NCI-H2171 treated with DMSO at 0.1 percent for 48 hours (cell line): Measurements from ENCODE around the gene RAB9A.
"Not testable (repeated sequence)": the region's sequence is repeated elsewhere in the genome, so short reads cannot be mapped to it uniquely, and the experiment has no call there.

Experiments
- DNase-seq: peaks from one replicate; lab custom pipeline; 2025; lab: John Stamatoyannopoulos, UW

The RAB9A gene

DNA sequence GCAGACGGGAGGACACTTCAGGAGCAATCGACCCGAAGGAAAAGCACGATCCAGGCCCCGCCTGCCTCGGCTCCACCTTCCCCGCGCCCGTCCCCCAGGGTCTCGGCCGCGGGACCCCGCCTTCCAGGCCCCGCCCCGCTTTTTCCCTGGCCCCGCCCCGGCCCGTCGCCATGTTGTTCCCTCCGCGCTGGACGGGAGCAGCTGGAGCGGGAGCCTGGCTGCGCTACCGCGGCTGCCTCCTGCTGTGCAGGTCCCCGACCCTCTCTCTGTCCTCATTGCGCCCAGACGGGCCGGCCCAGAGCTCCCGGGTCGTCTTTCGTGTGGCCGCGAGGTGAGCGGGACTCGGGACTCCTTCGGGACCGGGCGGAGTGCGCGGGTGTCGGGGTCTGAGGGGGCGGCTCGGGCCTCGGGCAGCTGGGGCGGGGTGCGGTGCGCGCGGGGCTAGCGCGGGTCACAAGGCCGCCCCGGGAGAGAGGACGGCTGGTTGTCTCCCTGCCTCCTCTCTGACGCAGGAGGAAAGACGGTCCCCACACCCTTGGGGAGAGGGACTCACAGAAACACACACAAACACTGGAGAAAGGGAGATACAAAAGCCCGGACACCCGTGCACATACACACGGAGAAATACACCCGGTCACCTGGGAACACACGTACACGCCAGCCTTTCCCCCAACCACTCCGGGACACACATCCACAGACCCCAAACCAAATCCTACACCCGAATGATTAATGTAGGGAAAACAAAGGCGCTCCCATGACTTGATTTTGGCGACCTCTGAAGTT is at the start of gene RAB9A:
TSS of gene RAB9A (plus strand) at position 171 of the 783 bp plus-strand sequence. CDS start 19,619 bp downstream, outside the sequence.
- peak; percentile 69 for DNase-seq

DNA sequence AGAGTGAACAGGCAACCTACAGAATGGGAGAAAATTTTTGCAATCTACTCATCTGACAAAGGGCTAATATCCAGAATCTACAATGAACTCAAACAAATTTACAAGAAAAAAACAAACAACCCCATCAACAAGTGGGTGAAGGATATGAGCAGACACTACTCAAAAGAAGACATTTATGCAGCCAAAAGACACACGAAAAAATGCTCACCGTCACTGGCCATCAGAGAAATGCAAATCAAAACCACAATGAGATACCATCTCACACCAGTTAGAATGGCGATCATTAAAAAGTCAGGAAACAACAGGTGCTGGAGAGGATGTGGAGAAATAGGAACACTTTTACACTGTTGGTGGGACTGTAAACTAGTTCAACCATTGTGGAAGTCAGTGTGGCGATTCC is 47.2 kb upstream of the RAB9A start:
- not testable (repeated sequence) for DNase-seq

GRCh38 chrX:13645464-13646153 is 43.3 kb upstream of the RAB9A start:
- DNase-seq, result no peak

DNA sequence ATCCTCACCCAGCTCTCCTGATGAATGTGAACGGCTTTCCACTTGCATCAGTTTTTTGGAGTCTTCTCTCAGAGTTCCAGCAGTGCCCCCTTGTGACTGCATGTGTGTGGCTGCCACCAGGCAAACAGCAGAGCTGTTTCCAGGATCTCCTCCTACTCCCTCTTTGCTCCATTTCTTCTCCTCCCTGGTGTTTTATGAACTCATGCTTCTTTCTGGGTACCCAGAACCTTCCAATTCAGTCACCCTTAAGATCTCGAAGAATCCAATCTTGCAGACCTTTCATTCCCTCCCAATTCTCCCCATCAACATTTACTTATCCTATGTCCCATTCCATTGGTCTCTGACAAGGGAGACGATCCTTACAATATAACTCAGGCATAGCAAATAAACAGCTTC is 42.8 kb upstream of the RAB9A start:
- peak; percentile 22 for DNase-seq

- peak; percentile 26 for DNase-seq
Measured at GRCh38 chrX:13647709-13648212, 41.2 kb upstream of the RAB9A start.

GRCh38 chrX:13648336-13648735 is 40.6 kb upstream of the RAB9A start:
- not testable (repeated sequence) for DNase-seq

- no peak for DNase-seq
Measured at GRCh38 chrX:13649838-13650237, 39.1 kb upstream of the RAB9A start.

GRCh38 chrX:13650318-13650717 is 38.6 kb upstream of the RAB9A start:
- DNase-seq, result no peak

DNA sequence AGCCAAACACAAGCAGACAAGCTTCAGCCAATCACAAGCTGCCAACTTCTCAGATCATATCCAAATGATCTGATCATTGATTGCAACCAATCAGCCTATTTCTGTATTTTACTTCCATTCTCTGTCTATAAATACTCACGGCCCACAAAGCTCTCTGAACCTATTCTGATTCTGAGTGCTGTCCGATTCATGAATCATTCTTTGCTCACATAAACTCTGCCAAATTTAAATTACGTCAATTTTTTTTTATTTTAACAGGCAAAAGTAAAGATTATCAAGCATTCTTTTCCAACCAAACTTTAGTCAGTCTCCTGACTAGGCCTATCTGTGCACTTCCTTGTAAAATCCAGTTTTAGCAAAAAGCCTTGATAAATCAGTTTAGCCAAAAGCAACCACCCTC is 37.8 kb upstream of the RAB9A start:
- no peak for DNase-seq

- no peak for DNase-seq
Measured at GRCh38 chrX:13652287-13652793, 36.6 kb upstream of the RAB9A start.

- DNase-seq, result peak; percentile 92
Measured at GRCh38 chrX:13652850-13653693, 35.9 kb upstream of the RAB9A start, which contains the start of gene TCEANC. TSS of gene TCEANC (plus strand) at chrX:13653141. CDS start at chrX:13662509, 9,368 bp downstream.

DNA sequence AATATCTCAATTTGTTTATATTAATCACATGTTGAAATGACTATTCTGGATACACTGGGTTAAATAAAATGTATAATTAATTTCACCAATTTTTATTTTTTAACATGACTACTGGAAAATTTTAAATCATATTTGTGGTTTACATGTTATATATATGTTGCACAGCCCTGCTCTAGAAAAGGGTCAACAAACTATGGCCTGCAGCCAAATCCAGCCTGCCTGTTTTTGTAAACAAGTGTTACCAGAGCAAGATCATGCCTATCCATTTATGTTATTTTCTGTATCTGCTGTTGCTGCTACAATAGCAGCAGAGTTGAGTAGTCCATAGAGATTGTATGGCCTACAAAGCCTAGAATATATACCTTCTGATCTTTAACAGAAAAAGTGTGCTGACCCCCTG is 34.8 kb upstream of the RAB9A start:
- DNase-seq, result no peak

- peak; percentile 2 for DNase-seq
Measured at GRCh38 chrX:13655674-13656073, 33.3 kb upstream of the RAB9A start.

- DNase-seq, result peak; percentile 28
Measured at GRCh38 chrX:13658602-13659001, 30.3 kb upstream of the RAB9A start.

DNA sequence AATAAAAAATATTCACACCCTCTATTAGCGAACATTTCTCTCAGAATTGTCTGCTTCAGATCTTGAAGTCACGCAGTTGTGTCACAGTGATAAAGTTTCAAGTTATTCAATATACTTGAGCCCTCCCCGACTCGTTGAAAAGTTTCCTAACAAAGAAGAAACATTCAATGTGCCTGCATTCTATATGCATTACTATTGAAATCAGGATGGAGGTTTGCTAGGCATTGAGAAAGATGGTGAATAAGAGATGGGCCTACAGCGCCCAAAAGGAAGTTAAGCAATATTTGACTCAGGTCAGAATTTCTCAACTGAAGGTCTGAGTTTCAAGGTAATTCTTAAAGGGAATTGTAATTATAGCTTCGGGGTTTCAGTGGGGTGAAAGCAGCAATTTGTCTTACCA is 29.9 kb upstream of the RAB9A start:
- no peak for DNase-seq

- DNase-seq, result no peak
Measured at GRCh38 chrX:13661735-13662288, 27.1 kb upstream of the RAB9A start.

- no peak for DNase-seq
Measured at GRCh38 chrX:13662355-13662791, 26.6 kb upstream of the RAB9A start.

DNA sequence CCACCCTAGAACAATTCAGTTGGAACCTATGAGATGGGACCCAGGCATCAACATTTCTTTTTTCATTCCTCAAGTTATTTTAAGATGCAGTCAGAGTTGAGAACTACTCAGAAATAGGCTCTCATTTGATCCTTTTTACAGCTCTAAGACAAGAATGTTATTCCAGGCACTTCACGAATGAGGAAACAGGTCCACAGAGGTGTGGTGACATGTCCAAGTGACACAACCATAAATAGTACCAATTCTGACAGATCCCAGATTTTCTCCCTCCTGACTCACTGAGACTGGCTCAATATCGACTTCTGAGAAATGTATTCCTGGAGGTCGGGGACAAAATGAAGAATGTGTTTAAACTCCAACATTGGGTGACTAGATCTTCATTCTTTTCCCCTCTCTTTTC is 24.9 kb upstream of the RAB9A start:
- DNase-seq, result no peak

DNA sequence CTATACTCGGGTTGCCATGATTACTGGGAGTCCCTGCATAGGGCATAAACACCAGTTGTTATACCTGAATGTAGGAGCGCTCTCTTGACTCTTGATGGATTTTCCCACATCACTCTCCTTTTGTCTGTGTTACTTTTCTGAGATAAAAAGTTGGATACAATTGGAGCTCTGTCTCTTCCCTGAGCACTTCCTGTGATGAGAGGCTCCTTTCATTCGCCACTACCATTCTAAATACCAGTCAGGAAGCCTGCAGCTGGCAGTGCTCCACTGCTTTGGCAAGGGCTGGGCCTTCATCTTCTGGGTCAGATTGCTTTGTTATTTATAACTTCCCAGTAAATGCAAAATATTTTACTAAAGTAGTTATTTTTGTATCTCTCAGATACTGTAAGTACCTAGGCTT is 22.1 kb upstream of the RAB9A start:
- no peak for DNase-seq

DNA sequence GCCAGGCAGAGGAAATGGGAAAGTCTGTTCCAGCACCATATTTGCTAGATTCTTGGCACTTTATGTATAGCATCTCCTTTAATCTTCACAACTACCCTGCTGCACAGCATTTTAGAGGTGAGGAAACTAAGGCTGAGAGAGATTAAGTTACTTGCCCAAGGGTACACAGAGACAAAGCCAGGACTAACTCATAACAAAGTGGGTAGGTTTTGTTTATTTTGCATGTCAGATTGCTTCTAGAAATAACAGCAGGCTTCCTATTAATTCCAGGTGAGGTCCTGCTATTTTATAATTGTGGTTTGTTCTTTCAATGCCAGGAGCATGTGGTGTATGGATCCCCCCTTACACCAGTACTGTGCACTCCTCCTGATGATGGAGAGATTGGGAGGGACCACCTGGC is 21.0 kb upstream of the RAB9A start:
- DNase-seq, result no peak

- no peak for DNase-seq
Measured at GRCh38 chrX:13669246-13669737, 19.6 kb upstream of the RAB9A start.
